Mesenteric fat pad (tissue), 1 donor: ENCODE results near the gene PEX13. TPM values are rescaled to one million over a fixed set of nuclear protein-coding genes. Genes with fewer than 3 reads are reported as not detected.
"Not testable (repeated sequence)": the region's sequence is repeated elsewhere in the genome, so short reads cannot be mapped to it uniquely, and the experiment has no call there.

Experiments
- DNase-seq: peaks from one replicate; pipeline ENCODE4 v3.0.0-alpha.2; 2020; ENCODE audit warnings: low spot score
- total RNA-seq: library from RNA; stranded (reverse); fragmentation: NEBNext Ultra II Directional; extraction: Animal tissue kit (Norgen Biotek cat#: 25700); gene quantifications from one replicate; pipeline ENCODE4 v1.2.1, GENCODE V29; 2021
- donor health status: DM: yes; HTN: yes; CAD: no.

PEX13 gene
- total RNA-seq, 1 donor from 2014 or later, result 14.4 TPM

DNA sequence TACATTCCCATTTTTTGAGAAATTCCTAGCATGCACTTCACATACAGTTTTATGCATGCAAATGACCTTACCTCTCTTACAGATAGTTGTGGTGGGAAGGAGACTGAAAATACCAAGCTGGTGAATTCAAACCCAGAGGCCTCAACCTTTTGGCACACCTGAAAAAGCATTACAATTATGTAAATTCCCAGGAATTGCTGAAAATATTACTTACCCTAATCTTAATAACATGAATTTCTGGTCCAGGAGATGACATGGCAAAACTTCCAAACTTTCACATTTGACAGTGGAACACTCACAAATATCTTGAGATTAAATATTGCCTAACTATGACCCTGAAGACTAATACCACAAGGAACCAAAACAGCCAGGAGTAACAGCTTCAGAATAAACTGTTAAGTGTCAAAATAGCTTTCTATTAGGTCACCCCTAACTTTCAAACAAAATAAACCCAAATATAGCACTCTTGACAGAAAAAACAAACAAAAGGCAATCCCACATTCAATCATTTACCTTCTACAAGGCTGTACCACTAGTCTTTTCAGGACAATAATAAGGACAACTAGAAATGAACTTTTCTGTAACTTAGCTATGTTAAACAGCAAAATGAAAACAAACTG, 10.9 kb upstream of the PEX13 start:
- DNase-seq, result no peak

DNA sequence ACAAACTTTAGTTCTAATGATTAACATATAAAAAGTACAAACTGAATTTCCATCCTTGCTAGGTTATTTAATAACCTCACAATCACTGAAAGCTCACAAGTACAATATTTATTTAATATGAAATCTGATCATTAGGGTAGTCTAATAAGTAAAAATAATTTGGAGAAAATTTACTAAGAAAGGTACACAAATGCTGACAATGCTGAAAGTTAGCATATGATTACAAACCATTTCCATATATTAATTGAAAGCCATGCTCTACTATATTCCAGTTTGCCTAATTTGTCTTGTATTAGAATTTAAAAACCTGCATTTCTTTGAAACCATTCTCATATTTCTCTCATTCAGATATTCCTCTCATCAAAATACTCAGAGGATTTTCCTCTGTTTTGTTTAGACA, 8.2 kb upstream of the PEX13 start:
- DNase-seq, result no peak

DNA sequence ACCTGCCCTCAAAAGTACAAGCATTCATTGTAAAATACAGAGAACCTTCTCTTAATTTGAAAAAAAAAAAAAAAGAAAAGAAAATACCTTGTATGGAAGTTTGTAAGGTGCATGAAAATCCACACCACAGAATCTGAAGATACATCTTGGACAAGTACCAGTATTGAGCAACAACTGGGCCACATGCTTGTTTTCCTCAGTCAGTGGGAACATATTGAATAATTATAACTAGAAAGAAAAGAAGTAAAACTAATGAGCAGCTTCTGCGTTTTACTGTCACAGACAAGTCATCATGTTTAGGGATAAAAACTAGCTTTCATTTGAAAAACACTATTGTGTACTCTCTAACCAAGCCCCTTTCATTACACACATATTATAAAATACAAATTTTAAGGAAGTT, 5.8 kb upstream of the PEX13 start:
- DNase-seq, result no peak

DNA sequence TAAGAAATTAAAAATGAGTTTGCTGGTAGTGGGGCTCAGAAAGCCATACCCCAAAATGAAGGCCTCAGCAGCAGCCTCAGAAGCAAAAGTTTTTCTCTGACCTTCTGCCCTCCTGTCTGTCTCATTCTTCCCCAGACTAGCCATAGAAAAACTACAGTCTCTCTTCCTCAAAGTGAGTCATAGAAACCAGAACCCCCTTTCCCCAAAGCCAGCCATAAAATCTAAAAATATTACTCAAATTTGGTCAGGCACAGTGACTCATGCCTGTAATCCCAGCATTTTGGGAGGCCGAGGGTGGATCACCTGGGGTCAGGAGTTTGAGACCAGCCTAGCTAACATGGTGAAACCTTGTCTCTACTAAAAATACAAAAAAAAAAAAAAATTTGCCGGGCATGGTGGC, 5.2 kb upstream of the PEX13 start:
- DNase-seq, result not testable (repeated sequence)

DNA sequence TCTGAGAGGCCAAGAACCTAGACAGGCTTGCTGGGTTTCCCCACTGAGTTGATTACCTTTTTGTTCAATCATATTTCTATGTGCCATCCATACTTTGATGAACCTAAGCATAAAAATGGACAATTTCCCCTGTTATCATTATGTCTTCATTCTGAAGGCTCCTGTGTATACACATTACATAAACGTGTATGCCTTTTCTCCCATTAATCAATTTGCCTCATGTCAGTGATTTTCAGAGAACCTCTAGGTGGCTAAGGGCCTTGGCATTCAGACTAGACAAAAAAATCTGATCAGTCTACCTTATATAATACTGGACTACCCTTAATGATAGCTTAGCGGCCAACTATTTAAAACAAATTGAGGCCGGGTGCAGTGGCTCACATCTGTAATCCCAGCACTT, 4.1 kb upstream of the PEX13 start:
- no peak for DNase-seq

DNA sequence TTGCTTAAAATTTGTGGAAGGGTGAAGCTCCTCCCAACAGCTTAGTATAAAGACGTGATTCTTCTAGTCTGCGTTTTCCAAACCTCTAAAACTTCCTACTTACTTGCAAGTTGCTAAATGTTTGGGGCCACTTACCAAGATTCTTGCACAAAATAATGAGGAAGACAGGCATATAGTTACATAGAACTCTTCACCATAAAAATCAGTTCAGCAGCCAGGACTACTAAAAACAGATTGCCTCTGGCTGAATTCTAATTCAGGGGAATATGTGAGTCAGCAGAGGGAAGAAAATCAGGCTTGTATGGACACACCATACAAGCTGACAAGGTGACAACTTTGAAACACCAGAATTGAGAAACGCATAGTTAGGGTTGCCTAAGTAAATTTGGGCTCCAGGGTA, 2.8 kb upstream of the PEX13 start:
- DNase-seq, result no peak

DNA sequence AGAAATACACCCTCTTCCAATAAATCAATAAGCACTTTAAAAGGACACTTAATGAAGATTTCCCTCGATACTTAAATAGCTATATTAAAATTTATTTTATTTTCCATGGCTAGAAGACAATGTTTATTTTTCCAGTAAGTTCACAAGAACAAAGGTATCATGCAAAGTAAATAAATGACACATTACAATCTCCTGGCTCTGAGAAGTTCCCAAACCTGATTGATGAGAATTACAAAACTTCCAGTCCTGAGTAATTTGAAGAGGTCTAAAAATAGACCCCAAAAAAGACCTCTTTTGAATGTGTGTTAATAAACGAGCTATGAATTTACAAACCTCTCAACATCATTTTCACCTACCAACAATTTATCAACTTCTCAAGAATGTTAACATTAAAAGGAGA, 1.5 kb upstream of the PEX13 start:
- no peak for DNase-seq

DNA sequence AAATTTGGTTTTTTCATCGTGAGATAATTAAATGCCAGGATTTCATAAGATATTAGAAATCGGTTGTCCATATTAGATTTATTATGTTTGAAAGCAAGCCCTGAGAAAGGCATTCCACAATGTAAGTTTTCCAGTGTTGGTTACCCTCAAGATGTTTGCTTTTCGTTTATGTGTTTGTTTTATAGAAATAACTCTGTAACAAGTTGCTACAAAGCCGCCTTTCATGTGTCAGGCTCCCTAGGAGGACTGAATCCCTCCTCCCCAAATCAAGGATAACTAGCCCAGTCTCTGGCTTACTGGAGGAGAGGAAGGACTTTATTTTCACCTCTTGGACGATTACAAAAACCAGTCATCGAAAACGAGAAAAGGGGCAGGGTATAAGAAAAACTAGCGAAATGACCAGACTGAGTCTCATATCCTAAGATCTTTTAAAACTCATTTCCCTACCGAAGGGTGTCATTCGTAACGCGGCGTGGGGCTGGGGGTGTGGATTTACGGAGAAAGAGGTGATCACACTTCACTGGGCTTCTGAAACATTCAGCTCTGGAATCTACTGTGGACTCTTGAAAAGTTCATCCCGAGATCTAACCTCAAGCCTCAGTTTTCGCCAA, 1.0 kb upstream of the PEX13 start:
- DNase-seq, result no peak

DNA sequence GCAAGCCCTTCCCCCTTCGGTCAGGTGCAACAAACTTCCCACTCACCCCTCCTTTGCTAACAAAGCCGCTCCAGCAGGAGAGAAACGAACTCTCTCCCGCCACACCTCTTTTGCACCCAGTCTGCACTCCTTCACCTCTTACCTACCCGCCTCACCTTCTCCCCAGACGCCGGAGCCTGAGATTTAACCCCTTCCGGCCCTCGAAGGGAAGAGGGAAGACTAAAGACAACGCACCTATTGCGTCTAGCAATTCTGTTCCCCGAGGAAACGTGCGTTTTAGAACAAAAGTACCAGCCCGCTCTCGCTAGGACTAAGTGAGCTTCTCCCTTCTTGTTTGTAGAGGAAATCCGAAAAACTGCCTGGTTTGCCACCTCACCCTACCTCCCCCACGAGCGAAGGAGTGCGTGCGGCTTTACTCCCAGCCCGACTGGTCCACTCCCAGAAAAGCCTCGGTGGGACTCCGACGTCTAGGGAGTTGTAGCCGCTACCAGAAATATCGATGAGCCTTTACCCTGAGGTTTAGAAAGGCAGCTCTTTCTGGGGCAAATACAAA, 441 bp upstream of the PEX13 start:
- no peak for DNase-seq

DNA sequence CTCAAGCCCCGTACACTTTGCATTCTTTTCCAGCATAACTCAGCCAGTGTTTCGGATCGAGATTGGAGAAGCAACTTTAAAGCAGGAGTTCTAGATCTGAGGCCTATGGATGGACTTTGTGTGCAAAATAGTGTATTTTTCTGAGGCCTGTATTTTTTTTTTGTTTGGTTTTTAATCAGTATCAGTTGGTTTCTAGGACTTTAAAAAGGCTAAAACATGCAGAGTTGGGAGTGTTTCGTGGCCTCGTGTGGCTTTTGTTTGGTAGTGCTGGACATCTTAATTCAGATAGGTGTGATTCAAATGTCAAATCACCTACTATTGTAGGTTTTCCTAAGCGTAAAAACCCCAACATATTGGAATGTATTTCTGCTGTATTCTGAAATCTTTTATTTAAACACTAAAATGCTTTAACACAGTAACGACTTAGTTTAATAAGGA, 817 bp downstream of the PEX13 start:
- no peak for DNase-seq

DNA sequence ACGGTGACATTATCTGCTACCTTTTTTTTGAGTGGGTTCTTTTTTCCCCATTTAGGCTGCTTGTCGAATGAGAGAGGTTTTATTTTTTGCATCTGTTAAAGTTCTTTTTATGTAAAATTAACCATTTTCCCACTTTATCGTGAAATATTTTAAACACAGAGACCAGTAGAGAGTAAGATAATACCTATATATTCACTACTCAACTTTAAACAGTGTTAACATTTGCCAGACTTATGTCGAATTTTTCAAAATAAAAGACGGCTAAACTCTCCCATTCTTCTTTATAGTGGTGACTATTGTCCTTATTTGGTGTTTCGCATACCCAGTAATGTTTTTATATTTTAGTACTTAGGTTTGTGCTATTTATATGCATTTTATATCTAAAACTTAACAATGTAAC, 1.3 kb downstream of the PEX13 start:
- DNase-seq, result no peak

DNA sequence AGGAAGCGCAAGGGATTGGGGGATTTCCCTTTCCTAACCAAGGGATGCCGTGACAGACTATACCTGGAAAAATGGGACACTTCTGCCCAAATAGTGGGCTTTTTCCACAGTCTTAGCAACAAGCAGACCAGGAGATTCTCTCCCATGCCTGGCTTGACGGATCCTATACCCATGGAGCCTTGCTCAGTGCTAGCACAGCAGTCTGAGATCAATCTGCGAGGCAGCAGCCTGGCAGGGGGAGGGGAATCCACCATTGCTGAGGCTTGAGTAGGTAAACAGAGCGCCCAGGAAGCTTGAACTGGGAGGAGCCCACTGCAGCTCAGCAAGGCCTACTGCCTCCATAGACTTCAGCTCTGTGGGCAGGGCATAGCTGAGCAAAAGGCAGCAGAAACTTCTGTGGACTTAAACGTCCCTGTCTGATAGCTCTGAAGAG, 3.7 kb downstream of the PEX13 start:
- DNase-seq, result no peak

DNA sequence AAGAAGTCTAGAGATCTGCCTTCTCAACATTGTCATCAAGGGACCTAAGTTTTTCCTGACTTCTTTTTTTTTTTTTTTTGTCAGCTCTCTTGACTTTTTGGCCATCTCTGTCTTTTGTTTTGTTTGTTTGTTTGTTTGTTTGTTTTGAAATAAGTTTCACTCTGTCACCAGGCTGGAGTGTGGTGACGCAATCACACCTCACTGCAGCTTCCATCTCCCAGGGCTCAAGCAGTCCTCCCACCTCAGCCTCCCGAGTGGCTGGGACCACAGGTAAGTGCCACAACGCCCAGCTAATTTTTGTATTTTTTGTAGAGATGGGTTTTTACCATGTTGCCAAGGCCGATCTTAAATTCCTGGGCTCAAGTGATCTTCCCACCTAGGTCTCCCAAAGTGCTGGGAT, 6.2 kb downstream of the PEX13 start:
- DNase-seq, result no peak

DNA sequence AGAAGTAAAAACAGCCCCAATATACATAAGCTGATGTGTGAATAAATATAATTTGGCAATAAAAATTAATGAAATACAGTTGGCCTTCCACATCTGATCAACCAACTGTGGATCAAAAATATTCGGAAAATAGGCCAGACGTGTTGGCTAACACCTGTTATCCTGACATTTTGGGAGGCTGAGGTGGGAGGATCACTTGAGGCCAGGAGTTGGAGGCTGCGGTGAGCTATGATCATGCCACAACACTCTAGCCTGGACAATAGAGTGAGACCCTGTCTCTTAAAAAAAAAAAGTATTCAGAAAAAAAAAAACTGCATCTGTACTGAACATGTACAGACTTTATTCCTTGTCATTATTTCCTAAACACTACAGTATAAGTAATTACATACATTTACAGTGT, 12.0 kb downstream of the PEX13 start:
- DNase-seq, result no peak

DNA sequence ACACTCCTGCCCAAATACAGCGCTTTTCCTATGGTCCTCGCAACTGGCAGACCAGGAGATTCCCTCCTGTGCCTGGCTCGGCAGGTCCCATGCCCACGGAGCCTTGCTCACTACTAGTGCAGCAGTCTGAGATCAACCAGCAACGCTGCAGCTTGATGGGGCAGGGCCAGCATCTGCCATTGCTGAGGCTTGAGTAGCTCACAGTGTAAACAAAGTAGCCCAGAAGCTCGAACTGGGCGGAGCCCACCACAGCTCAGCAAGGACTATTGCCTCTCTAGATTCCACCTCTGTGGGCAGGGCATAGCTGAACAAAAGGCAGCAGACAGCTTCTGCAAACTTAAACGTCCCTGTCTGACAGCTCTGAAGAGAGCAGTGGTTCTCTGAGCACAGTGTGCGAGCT, 17.1 kb downstream of the PEX13 start:
- DNase-seq, result not testable (repeated sequence)

DNA sequence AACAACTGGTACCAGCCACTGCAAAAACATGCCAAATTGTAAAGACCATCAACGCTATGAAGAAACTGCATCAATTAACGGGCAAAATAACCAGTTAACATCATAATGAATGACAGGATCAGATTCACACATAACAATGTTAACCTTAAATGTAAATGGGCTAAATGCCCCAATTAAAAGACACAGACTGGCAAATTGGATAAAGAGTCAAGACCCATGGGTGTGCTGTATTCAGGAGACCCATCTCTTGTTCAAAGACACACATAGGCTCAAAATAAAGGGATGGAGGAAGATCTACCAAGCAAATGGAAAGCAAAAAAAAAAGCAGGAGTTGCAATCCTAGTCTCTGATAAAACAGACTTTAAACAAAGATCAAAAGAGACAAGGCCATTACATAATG, 19.1 kb downstream of the PEX13 start:
- not testable (repeated sequence) for DNase-seq

DNA sequence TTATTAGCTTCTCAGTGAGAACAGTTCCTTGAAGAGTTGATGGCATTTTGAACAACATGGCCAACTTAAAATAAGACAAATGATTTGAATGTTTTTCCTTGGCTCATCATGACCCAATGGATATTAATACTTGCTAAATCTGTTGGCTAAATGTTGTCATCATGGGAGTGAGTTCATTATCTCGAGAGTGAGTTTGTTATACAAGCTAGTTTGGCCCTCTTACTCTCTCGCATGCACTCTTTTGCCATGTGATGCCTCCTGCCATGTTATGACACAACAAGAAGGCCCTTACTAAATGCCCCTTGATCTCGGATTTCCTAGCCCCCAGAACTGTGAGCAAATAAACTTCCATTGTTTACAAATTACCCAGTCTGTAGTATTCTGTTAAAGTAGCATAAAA, 25.3 kb downstream of the PEX13 start:
- DNase-seq, result no peak

DNA sequence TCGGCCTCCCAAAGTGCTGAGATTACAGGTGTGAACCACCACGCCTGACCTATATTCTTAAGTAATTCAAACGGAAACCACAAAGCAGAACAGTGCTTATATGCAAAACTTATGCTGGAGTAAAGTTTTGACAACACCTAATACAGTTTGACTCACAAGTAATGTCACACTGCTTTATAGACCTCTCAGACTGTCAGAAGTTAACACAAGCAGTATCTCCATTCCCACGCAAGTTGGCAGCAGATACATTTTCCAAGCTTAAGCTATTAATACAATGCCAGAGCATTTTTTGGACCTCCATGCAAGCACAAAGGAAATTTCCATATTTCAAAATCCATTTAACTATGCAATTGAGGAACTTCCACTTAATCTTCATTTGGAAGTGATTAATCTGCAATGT, 27.1 kb downstream of the PEX13 start:
- DNase-seq, result no peak

DNA sequence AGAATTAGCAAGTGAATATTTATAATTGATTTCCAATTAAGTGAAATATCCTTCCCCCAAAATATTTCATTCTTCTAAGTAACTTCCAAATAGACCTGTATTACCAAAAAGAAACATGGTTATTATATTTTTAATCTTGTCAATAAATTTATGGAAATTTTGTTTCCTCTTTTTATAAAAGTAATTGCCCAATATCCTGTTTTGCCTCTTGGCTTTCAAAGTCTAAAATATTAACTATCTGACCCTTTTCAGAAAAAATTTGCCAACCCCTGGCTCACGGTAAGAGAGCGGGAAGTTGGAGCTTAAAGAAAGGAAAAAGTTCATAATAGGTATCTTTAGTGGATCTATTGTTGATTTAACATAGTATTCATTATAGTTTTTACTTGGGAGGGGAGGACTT, 27.7 kb downstream of the PEX13 start:
- DNase-seq, result no peak

DNA sequence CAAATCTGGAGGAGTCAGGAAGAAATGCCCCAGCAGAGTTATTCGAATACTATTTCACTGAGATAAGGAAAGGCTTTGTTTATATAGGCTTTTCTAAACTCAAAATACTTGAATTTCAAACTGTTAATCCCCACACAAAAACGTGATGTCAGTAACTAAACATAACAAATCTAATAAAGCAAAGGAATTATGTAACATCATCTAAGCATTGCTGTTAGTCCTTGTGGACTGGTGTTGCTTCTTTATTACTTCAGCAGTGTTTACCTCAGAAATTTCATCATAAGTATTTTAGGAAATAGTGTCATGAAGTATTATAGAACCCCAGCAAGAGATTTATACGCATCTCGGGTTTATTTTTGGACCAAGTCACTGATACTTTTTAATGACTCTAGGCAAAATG, 28.5 kb downstream of the PEX13 start:
- DNase-seq, result no peak

DNA sequence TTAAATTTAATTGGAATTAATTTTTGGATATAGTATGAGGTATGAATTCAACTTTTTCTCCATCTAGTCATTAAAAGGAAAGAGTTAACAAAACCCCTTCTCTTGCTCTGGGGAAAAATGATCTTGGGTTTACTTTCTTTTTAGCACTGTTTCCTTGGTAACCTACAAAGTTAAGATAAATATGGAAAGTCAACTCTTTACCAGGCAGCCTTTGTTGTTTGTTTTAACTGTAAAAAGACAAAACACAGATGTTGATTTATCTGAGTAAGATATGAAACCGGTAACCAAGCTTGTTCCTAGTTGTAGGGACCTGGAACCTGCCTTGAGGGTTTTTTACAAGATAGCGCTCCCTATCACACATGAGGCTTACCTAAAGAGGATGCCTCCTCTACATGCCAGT, 38.0 kb downstream of the PEX13 start:
- no peak for DNase-seq

DNA sequence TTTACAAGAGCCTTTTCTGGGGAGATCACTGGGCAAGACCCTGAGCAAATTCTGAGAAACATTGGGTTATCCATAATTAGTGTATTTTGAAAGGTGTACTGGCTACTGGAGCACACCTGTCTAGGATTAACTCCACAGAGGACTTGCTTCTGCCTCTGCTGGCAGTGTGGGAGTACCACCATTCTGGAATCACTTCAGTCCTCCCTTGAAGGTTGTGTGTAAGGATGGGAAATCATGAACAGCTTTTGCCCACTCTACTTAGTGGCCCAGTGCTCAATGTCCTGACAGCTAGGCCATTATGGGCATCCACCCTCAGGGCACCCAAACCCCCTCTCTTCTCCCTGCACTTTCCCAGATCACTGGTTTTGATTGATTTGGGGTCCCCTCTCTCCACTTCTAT, 40.0 kb downstream of the PEX13 start:
- no peak for DNase-seq

DNA sequence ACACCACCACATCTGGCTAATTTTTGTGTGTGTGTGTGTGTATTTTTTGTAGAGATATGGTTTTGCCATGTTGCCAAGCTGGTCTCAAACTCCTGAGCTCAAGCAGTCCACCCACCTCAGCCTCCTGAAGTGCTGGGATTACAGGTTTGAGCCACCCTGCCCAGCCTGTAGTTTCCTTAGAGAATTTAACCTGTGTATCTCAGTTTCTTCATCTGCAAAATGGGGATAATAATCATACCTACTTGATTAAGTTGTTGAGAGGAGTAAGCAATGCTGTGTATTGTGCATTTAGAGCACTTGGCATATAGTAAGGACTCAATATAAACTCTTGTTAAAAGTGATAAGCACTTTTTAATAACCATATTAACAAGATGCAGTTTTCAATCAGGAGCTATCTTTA, 41.9 kb downstream of the PEX13 start:
- no peak for DNase-seq
